GM23248 (cell line): ENCODE measurements around the gene NR2C2.

Source experiments
- EZH2 ChIP-seq: fragments of 200-600 bp; sonication (generic); IDR thresholded peaks from 2 replicates; pipeline ENCODE4 v1.6.1; 2018; ENCODE audit warnings: antibody characterized with exemption, mild to moderate bottlenecking; ENCODE audit not compliant: insufficient read depth, poor library complexity, severe bottlenecking
- EZH2phosphoT487 ChIP-seq: fragments of 200-600 bp; sonication (generic); IDR thresholded peaks from 2 replicates; pipeline ENCODE4 v1.6.1; 2018; ENCODE audit warnings: antibody characterized with exemption, moderate library complexity, mild to moderate bottlenecking, low read depth; ENCODE audit not compliant: insufficient read depth

DNA sequence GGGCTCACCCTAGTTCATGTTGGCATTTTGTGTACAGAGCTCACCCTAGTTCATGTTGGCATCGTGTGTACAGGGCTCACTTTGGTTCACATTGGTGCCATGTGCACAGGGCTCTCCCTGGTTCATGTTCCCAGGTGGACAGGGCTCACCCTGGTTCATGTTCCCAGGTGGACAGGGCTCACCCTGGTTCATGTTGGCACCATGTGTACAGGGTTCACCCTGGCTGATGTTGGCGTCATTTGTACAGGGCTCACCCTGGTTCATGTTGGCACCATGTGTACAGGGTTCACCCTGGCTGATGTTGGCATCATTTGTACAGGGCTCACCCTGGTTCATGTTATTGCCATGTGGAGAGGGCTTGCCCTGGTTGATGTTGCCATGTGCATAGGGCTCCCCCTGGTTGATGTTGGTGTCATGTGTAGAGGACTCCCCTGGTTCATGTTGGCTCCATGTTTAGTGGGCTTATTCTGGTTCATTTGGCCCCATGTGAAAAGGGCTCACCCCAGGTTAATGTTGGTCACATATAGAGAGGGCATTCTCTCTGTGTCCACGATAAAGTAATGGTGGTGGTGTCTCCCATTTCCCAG, 31.7 kb upstream of the NR2C2 start:
- TF ChIP-seq EZH2 (no peak), EZH2phosphoT487 (no peak)
